Measurements from ENCODE around the gene ZNF813.

- TF ChIP-seq, protein P1, sequence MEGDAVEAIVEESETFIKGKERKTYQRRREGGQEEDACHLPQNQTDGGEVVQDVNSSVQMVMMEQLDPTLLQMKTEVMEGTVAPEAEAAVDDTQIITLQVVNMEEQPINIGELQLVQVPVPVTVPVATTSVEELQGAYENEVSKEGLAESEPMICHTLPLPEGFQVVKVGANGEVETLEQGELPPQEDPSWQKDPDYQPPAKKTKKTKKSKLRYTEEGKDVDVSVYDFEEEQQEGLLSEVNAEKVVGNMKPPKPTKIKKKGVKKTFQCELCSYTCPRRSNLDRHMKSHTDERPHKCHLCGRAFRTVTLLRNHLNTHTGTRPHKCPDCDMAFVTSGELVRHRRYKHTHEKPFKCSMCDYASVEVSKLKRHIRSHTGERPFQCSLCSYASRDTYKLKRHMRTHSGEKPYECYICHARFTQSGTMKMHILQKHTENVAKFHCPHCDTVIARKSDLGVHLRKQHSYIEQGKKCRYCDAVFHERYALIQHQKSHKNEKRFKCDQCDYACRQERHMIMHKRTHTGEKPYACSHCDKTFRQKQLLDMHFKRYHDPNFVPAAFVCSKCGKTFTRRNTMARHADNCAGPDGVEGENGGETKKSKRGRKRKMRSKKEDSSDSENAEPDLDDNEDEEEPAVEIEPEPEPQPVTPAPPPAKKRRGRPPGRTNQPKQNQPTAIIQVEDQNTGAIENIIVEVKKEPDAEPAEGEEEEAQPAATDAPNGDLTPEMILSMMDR (IDR thresholded peaks at IDR 0.05; ENCODE audit: poor library complexity) = no peak
- TF ChIP-seq EZH2 (IDR thresholded peaks at IDR 0.05; ENCODE audit: borderline replicate concordance) = no peak
These were observed 58.4 kb downstream of the ZNF813 start for GRCh38 chr19:53525922-53526321.
